ENCODE results near the gene JAM2.

- no peak for TF ChIP-seq RAD21 (conservative IDR thresholded peaks at IDR 0.05)
- TF ChIP-seq EZH2 (IDR thresholded peaks at IDR 0.05; ENCODE audit: borderline replicate concordance, insufficient read depth, low read length, poor library complexity, severe bottlenecking) = no peak
- TF ChIP-seq EP300 (conservative IDR thresholded peaks at IDR 0.05; ENCODE audit: poor library complexity, severe bottlenecking) = no peak
- no peak for TF ChIP-seq CTCF (IDR thresholded peaks at IDR 0.05; ENCODE audit: poor library complexity, severe bottlenecking)
- TF ChIP-seq REST (IDR thresholded peaks at IDR 0.05; ENCODE audit: borderline replicate concordance) = no peak
- no peak for TF ChIP-seq POLR2AphosphoS5 (IDR thresholded peaks at IDR 0.05)
- TF ChIP-seq MXI1 (conservative IDR thresholded peaks at IDR 0.05; ENCODE audit: poor library complexity, severe bottlenecking) = no peak
- no peak for TF ChIP-seq TAF1 (IDR thresholded peaks at IDR 0.05; ENCODE audit: low read depth)
Measured at GRCh38 chr21:25757531-25757930, 118.5 kb downstream of the JAM2 start.
